ENCODE results near the gene ARHGEF7.

The ARHGEF7 gene

DNA sequence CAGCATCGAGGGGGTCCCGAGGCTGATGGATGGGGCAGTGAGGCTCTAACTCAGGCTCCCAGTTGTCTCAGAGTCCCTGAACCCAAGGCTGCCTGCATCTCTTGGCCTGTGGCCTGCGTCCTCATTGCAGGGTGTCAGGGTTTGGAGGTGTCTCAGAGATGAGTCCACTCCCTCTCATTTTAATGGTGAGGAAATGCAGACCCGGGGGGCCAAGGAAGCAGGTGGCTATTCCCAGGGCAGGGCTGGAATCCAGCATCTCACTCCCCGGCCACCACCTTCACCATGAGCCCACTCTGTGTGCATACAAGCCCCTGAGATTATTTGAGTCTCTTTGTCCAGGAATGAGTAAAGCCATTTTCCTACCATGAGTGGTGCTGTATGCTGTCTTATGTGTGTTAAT, 226.8 kb downstream of the ARHGEF7 start:
- H3K4me3 ChIP-seq (ENCODE audit: low read depth in 1 of 5, low read length in 5 of 5) = no peak overlapping the region
- H3K27ac ChIP-seq (ENCODE audit: low read depth, low read length) = no peak overlapping the region
- no peak overlapping the region for H3K9ac ChIP-seq (ENCODE audit: low read length in 5 of 5)
- peaks cover 0 to 35% (median 15%) of the 10 kb centered on the region in 5 donors for H3K36me3 ChIP-seq (ENCODE audit: control insufficient read depth in 5 of 5, insufficient read depth in 5 of 5, low read length in 5 of 5)
- H3K9me3 ChIP-seq (ENCODE audit: control insufficient read depth in 5 of 5, low read length in 5 of 5) = no peaks in the 10 kb centered on the region
- peaks cover 0 to 4% (median 0%) of the 10 kb centered on the region in 5 donors for H3K4me1 ChIP-seq (ENCODE audit: control insufficient read depth in 5 of 5, insufficient read depth in 5 of 5, low read length in 5 of 5)
- H3K27me3 ChIP-seq (ENCODE audit: control insufficient read depth in 5 of 5, insufficient read depth in 4 of 5, low read length in 5 of 5) = no peaks in the 10 kb centered on the region

DNA sequence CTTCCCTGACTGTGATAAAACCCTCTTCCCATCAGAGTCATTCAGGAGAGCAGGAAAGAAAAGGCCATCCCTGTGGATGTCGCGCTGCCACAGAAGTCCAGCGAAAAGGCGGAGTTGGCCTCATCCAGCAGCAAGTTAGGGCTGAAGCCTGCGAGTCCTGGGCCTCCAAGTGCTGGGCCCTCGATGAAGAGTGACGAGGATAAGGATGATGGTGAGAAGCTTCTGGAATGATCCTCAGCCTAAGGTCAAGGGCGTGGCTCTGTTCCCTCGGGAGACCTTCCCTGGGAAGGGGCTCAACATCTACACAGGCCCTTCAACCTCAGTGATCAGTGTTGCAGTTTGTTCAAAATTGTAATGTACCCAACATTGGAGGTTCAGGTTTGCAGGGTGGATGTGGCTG, 227.6 kb downstream of the ARHGEF7 start:
- Histone ChIP-seq H3K9ac (ENCODE audit: low read length in 5 of 5) (no peak overlapping the region), H3K4me1 (ENCODE audit: control insufficient read depth in 5 of 5, insufficient read depth in 5 of 5, low read length in 5 of 5) (peaks cover 0 to 4% (median 0%) of the 10 kb centered on the region in 5 donors), H3K27ac (ENCODE audit: low read depth, low read length) (no peak overlapping the region)

DNA sequence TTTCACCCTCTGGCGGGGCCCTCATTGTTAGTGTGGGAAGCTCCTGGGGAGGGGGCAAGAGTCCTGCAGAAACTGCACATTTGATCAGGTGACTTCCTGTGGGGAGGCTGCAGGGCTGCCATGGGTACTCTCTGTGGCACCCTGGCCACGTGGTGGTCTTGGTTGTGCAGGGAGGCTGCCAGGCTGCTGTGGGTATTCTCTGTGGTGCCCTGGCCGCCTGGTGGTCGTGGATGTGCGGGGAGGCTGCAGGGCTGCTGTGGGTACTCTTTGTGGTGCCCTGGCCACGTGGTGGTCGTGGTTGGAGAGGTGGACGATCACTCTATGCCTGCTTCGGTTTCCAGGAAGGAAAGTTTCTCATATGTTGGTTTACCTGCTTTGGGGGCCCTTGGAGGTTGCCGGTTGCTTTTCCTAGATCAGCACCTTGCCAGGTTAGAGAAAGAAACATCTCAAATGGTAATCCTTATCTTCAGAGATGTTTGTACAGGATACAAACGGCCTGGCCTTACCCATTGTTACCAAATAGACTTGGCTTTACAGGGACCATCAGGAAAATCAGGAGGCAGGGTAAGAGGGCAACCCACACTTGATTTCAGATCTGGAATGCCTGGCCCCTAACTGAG, 228.2 kb downstream of the ARHGEF7 start:
- no peaks in the 10 kb centered on the region for H3K27me3 ChIP-seq (ENCODE audit: control insufficient read depth in 5 of 5, insufficient read depth in 4 of 5, low read length in 5 of 5)
- peaks cover 0 to 4% (median 0%) of the 10 kb centered on the region in 5 donors for H3K4me1 ChIP-seq (ENCODE audit: control insufficient read depth in 5 of 5, insufficient read depth in 5 of 5, low read length in 5 of 5)
- no peak overlapping the region for H3K9ac ChIP-seq (ENCODE audit: low read length in 5 of 5)
- H3K27ac ChIP-seq (ENCODE audit: low read depth, low read length) = no peak overlapping the region
- no peaks in the 10 kb centered on the region for H3K9me3 ChIP-seq (ENCODE audit: control insufficient read depth in 5 of 5, low read length in 5 of 5)
- peaks cover 0 to 26% (median 11%) of the 10 kb centered on the region in 5 donors for H3K36me3 ChIP-seq (ENCODE audit: control insufficient read depth in 5 of 5, insufficient read depth in 5 of 5, low read length in 5 of 5)
- no peak overlapping the region for H3K4me3 ChIP-seq (ENCODE audit: low read depth in 1 of 5, low read length in 5 of 5)

More for the DNA sequence above, 227.6 kb downstream of the ARHGEF7 start:
- no peak overlapping the region for H3K4me3 ChIP-seq (ENCODE audit: low read depth in 1 of 5, low read length in 5 of 5)
- H3K36me3 ChIP-seq (ENCODE audit: control insufficient read depth in 5 of 5, insufficient read depth in 5 of 5, low read length in 5 of 5) = peaks cover 0 to 30% (median 14%) of the 10 kb centered on the region in 5 donors
- no peaks in the 10 kb centered on the region for H3K27me3 ChIP-seq (ENCODE audit: control insufficient read depth in 5 of 5, insufficient read depth in 4 of 5, low read length in 5 of 5)
- no peaks in the 10 kb centered on the region for H3K9me3 ChIP-seq (ENCODE audit: control insufficient read depth in 5 of 5, low read length in 5 of 5)

DNA sequence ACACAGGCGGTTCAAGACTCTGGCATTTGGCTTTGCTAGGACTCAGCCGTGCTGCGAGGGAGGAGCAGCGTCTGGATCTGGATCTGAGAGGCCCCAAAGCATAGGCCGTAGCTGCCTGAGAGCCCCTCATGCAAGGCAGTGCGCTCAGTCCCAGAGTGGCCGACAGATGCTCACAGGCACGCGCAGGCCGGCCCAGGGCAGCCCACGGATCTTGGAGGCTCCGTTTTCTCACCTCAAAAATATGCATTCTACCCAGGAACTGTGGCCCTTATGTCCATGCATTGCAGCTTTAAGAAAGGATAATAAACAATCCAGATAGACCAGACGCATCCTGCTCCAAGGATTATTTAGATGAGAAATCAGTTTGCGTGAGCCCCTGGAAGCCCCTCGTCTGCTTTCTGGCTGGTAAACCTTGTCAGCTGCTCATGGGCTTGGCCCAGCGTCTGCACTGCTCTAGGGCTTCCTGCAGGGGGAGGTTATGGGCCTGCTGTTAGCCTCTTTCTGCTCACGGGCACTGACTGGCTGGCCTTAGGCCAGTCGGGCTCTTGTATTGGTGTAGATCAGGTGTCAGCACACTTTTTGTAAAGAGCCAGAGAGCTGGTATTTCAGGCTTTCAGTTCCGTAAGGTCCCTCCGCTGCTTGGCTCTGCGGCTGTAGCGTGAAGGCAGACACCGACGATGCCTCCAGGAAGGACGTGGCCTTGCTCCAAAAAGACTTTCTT, 229.5 kb downstream of the ARHGEF7 start:
- H3K36me3 ChIP-seq (ENCODE audit: control insufficient read depth in 5 of 5, insufficient read depth in 5 of 5, low read length in 5 of 5) = peaks cover 0 to 26% (median 9%) of the 10 kb centered on the region in 5 donors
- peaks cover 0 to 4% (median 0%) of the 10 kb centered on the region in 5 donors for H3K4me1 ChIP-seq (ENCODE audit: control insufficient read depth in 5 of 5, insufficient read depth in 5 of 5, low read length in 5 of 5)
- H3K27ac ChIP-seq (ENCODE audit: low read depth, low read length) = no peak overlapping the region
- no peak overlapping the region for H3K4me3 ChIP-seq (ENCODE audit: low read depth in 1 of 5, low read length in 5 of 5)
- H3K9me3 ChIP-seq (ENCODE audit: control insufficient read depth in 5 of 5, low read length in 5 of 5) = no peaks in the 10 kb centered on the region
- H3K27me3 ChIP-seq (ENCODE audit: control insufficient read depth in 5 of 5, insufficient read depth in 4 of 5, low read length in 5 of 5) = no peaks in the 10 kb centered on the region
- no peak overlapping the region for H3K9ac ChIP-seq (ENCODE audit: low read length in 5 of 5)

DNA sequence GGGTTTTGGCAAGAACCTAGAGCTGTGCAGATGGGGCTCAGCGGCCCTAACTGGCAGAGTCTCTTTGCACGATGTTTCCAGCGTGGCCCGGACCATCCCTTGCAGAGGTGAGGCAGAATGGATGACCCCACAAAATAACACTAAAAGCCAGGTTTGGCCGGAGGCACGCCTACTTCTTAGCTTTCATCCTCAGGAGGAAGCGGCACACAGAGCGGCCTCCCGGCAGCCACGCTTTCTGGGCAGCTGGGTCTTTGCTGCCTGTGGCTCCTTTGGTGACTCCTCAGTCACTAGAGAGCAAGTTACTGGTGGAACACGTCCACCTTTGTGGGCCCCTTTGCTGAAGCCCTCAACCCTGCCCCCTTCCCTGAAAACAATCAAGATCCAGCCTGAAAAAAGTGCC, 230.6 kb downstream of the ARHGEF7 start:
- peaks cover 0 to 26% (median 9%) of the 10 kb centered on the region in 5 donors for H3K36me3 ChIP-seq (ENCODE audit: control insufficient read depth in 5 of 5, insufficient read depth in 5 of 5, low read length in 5 of 5)
- no peak overlapping the region for H3K9ac ChIP-seq (ENCODE audit: low read length in 5 of 5)
- no peaks in the 10 kb centered on the region for H3K9me3 ChIP-seq (ENCODE audit: control insufficient read depth in 5 of 5, low read length in 5 of 5)
- H3K27me3 ChIP-seq (ENCODE audit: control insufficient read depth in 5 of 5, insufficient read depth in 4 of 5, low read length in 5 of 5) = no peaks in the 10 kb centered on the region
- H3K4me1 ChIP-seq (ENCODE audit: control insufficient read depth in 5 of 5, insufficient read depth in 5 of 5, low read length in 5 of 5) = peaks cover 0 to 4% (median 0%) of the 10 kb centered on the region in 5 donors
- H3K27ac ChIP-seq (ENCODE audit: low read depth, low read length) = no peak overlapping the region
- no peak overlapping the region for H3K4me3 ChIP-seq (ENCODE audit: low read depth in 1 of 5, low read length in 5 of 5)

DNA sequence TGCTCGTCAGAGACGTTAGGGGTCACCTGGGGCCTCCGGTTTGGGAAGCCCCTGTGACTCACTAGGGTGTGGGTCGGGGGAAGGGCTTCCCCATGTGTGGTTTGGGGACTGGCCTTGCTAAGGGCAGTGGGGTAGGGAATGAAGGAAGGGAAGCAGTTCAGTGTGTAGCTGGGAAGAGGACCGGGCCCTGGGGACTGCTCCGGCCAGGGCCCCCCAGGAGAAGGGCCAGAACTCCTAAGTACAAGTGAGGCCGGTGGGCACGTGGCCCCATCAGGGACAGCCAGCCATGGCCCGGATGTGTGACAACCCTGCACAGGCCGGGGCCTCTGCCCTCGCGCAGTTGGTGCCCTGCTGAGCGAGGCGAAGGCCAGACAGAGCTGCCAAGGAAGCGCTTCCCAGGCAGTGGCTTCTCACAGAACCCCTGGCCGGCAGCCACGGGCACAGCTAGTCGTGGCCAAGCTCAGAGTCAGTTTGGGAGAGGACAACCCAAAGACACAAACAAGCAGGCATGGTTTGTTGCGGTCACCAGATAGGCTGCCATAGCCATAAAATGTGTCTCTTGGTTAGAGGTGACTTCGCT, 231.1 kb downstream of the ARHGEF7 start:
- H3K27me3 ChIP-seq (ENCODE audit: control insufficient read depth in 5 of 5, insufficient read depth in 4 of 5, low read length in 5 of 5) = no peaks in the 10 kb centered on the region
- H3K9me3 ChIP-seq (ENCODE audit: control insufficient read depth in 5 of 5, low read length in 5 of 5) = no peaks in the 10 kb centered on the region

DNA sequence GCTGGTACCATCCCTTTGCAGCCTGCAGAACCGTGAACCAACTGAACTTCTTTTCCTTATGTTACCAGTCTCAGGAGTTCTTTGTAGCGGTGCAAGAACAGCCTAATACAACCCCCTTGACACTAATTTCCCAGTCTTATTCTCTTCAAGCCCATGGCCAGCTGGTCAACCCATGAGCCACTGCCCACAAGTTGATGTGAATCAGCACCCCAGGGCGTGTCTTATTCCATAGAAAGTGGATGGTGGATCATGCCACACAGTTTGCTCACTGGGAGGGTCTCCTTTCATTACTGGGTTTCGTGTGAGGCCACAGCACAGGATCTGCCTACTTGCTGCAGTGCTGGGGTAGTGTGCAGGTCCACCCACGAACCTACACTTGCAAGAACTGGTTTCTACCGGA, 232.3 kb downstream of the ARHGEF7 start:
- H3K27me3 ChIP-seq (ENCODE audit: control insufficient read depth in 5 of 5, insufficient read depth in 4 of 5, low read length in 5 of 5) = no peaks in the 10 kb centered on the region
- H3K4me1 ChIP-seq (ENCODE audit: control insufficient read depth in 5 of 5, insufficient read depth in 5 of 5, low read length in 5 of 5) = peaks cover 0 to 4% (median 0%) of the 10 kb centered on the region in 5 donors
- H3K4me3 ChIP-seq (ENCODE audit: low read depth in 1 of 5, low read length in 5 of 5) = no peak overlapping the region
- peaks cover 0 to 21% (median 9%) of the 10 kb centered on the region in 5 donors for H3K36me3 ChIP-seq (ENCODE audit: control insufficient read depth in 5 of 5, insufficient read depth in 5 of 5, low read length in 5 of 5)
- peaks cover 0 to 3% (median 0%) of the 10 kb centered on the region in 5 donors for H3K9me3 ChIP-seq (ENCODE audit: control insufficient read depth in 5 of 5, low read length in 5 of 5)
- no peak overlapping the region for H3K27ac ChIP-seq (ENCODE audit: low read depth, low read length)
- H3K9ac ChIP-seq (ENCODE audit: low read length in 5 of 5) = no peak overlapping the region

More for the DNA sequence above, 231.1 kb downstream of the ARHGEF7 start:
- Histone ChIP-seq H3K27ac (ENCODE audit: low read depth, low read length) (no peak overlapping the region), H3K9ac (ENCODE audit: low read length in 5 of 5) (no peak overlapping the region), H3K4me3 (ENCODE audit: low read depth in 1 of 5, low read length in 5 of 5) (no peak overlapping the region), H3K4me1 (ENCODE audit: control insufficient read depth in 5 of 5, insufficient read depth in 5 of 5, low read length in 5 of 5) (peaks cover 0 to 4% (median 0%) of the 10 kb centered on the region in 5 donors), H3K36me3 (ENCODE audit: control insufficient read depth in 5 of 5, insufficient read depth in 5 of 5, low read length in 5 of 5) (peaks cover 0 to 26% (median 9%) of the 10 kb centered on the region in 5 donors)

DNA sequence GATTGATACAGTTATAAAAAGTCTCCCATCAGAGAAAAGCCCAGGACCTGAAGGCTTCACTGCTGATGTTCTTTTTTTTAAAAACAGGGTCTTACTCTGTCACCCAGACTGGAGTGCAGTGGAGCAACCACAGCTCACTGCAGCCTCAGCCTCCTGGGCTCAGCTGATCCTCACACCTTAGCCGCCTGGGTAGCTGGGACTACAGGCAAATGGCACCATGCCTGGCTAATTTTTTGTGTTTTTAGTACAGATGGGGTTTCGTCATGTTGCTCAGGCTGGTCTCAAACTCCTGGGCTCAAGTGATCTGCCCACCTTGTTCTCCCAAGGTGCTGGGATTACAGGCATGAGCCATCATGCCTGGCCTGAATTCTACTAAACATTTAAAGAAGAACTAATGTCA, 238.4 kb downstream of the ARHGEF7 start:
- no peaks in the 10 kb centered on the region for H3K36me3 ChIP-seq (ENCODE audit: control insufficient read depth in 5 of 5, insufficient read depth in 5 of 5, low read length in 5 of 5)
- H3K4me3 ChIP-seq (ENCODE audit: low read depth in 1 of 5, low read length in 5 of 5) = no peak overlapping the region
- no peaks in the 10 kb centered on the region for H3K27me3 ChIP-seq (ENCODE audit: control insufficient read depth in 5 of 5, insufficient read depth in 4 of 5, low read length in 5 of 5)
- no peaks in the 10 kb centered on the region for H3K4me1 ChIP-seq (ENCODE audit: control insufficient read depth in 5 of 5, insufficient read depth in 5 of 5, low read length in 5 of 5)
- no peak overlapping the region for H3K27ac ChIP-seq (ENCODE audit: low read depth, low read length)
- no peak overlapping the region for H3K9ac ChIP-seq (ENCODE audit: low read length in 5 of 5)
- H3K9me3 ChIP-seq (ENCODE audit: control insufficient read depth in 5 of 5, low read length in 5 of 5) = peaks cover 0 to 4% (median 0%) of the 10 kb centered on the region in 5 donors

DNA sequence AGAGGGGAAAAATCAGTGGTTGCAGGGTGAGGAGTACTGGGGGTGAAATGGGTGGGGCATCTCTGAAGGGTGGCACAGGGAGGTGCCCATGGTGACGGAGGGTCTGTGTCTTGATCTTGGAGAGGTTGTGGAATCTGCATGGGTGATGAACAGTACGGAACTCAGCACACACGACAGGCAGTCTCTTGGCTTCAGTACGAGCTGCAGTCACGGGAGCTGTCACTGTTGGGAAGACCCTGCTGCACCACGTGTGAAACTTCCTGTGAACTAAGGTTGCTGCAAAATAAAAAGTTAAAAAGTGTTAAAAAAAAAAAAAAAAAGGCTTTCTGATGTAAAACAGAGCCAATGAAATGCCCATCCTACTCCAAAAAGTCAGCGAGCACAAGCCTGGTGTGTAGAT, 239.7 kb downstream of the ARHGEF7 start:
- H3K4me1 ChIP-seq (ENCODE audit: control insufficient read depth in 5 of 5, insufficient read depth in 5 of 5, low read length in 5 of 5) = peaks cover 0 to 7% (median 0%) of the 10 kb centered on the region in 5 donors
- H3K36me3 ChIP-seq (ENCODE audit: control insufficient read depth in 5 of 5, insufficient read depth in 5 of 5, low read length in 5 of 5) = no peaks in the 10 kb centered on the region
- H3K4me3 ChIP-seq (ENCODE audit: low read depth in 1 of 5, low read length in 5 of 5) = no peak overlapping the region
- no peak overlapping the region for H3K9ac ChIP-seq (ENCODE audit: low read length in 5 of 5)
- peaks cover 0 to 3% (median 0%) of the 10 kb centered on the region in 5 donors for H3K27me3 ChIP-seq (ENCODE audit: control insufficient read depth in 5 of 5, insufficient read depth in 4 of 5, low read length in 5 of 5)
- no peak overlapping the region for H3K27ac ChIP-seq (ENCODE audit: low read depth, low read length)
- H3K9me3 ChIP-seq (ENCODE audit: control insufficient read depth in 5 of 5, low read length in 5 of 5) = peaks cover 0 to 4% (median 0%) of the 10 kb centered on the region in 5 donors

Measured in subcutaneous abdominal adipose tissue (tissue), 5 donors.